ENCODE data around the gene VAV2.
A peak's percentile ranks its signal among the peaks of the same experiment; 100 is the strongest.

Gene VAV2

DNA sequence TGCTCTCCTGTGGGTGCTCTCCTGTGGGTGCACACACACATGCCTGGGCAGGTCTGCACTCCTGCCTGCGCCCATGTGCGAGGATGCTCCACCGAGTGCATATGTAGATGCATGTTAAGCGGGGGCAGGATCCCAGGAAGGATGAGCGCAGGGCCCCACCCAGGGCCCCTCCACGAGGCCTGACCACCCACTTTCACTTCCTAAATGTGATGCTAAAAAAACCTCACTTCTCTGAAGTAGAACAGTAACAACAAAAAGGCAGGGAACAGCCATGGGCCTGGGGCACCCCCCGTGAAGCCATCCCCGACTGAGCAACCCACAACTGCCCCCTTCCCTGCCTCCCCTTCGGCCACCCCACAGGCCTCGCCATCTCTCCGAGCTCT lies 205.8 kb downstream of the VAV2 start:
- H3K27ac ChIP-seq: no peak overlapping the region
- TF ChIP-seq, protein P1, sequence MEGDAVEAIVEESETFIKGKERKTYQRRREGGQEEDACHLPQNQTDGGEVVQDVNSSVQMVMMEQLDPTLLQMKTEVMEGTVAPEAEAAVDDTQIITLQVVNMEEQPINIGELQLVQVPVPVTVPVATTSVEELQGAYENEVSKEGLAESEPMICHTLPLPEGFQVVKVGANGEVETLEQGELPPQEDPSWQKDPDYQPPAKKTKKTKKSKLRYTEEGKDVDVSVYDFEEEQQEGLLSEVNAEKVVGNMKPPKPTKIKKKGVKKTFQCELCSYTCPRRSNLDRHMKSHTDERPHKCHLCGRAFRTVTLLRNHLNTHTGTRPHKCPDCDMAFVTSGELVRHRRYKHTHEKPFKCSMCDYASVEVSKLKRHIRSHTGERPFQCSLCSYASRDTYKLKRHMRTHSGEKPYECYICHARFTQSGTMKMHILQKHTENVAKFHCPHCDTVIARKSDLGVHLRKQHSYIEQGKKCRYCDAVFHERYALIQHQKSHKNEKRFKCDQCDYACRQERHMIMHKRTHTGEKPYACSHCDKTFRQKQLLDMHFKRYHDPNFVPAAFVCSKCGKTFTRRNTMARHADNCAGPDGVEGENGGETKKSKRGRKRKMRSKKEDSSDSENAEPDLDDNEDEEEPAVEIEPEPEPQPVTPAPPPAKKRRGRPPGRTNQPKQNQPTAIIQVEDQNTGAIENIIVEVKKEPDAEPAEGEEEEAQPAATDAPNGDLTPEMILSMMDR (conservative IDR thresholded peaks at IDR 0.05): no peak
- no peak for TF ChIP-seq ZFX (IDR thresholded peaks at IDR 0.05)

DNA sequence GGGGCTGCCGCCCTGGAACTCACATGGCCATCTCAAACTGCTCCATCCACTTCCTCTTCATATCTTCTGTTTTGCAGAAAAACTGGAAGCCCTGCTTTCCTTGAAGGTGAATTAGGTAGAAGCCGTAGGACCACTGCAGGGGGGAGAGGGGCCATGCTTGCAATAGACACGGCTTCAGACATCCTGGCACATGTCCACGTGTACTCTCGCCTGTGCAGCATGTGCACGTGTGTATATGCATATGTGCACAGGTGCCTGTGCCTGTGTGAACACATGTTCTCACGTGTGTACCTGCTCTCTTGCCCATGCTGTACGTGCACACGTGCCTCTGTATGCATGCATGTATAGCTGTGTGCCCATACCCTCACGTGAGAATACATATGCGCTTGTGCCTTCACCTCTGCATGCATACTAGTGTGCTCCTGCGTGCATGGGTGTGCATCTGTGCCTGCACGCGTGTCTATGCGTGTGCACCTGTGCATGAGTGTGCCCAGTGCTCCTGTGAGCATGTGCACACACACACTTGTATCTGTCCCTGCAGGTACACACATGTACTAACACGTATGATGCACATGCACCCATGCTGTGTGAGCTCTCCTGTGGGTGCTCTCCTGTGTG lies 206.3 kb downstream of the VAV2 start:
- no peak for TF ChIP-seq ZFX (IDR thresholded peaks at IDR 0.05)
- TF ChIP-seq, protein P1 (conservative IDR thresholded peaks at IDR 0.05): no peak
- no peak overlapping the region for H3K27ac ChIP-seq

DNA sequence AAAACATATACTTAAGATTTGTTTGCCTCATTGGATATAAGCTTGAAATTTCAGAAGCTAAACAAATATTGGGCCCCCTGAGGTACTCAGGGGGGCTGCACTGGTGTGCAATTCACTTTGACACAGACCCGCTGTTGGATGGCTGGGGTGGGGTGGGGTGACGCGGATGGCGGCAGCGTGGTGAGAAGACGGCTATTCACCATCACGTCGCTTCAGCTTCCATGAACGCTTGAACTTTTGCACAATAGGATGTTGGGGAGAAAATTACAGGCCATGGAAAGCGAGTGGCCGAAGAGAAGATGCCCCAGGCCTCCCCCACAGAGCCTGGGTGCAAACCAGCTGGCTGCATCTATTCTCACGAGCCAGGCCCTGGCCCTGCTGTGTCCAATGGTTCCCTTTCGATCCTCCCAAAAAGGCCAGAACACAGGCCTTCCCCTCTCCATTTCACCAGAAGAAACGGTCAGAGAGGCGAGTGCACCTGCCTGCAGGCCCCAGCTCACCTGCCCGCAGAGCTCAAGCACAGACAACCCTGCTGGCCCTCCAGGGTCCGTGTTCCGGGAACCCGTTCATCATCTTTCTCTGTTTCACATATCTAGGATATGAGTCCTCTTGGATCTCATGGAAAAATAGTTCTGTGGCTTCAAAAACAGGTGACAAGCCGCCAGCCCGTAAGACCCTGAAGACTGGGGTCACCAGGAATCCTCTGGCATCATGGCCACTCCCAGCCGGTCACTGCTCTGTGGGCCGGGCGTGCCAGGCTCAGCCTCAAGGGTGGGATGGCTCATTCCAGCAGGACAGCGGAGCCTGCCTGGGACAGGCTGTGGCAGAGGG lies 207.2 kb downstream of the VAV2 start:
- no peak for TF ChIP-seq ZFX (IDR thresholded peaks at IDR 0.05)
- TF ChIP-seq, protein P1 (conservative IDR thresholded peaks at IDR 0.05): no peak

DNA sequence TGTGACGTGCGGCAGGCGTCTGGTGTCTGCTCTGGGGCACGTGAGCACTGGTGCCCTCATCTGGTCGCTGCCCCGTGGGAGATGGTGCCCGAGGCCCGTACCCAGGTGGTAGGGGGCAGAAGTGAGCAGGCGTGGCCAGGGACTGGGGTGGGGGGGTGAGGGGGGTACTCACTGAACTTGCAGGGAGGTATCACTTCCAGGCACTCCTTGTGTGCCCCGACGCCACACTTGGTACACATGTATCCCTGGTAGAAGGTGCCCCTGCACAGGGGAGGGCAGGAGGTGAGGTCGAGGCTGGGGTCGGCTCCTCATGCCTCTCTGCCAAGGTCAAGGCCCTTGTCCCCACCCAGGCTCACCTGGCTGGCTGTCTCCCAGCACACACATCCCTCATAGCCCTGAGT lies 208.8 kb downstream of the VAV2 start:
- peak overlapping the region; percentile 36 for H3K27ac ChIP-seq
- TF ChIP-seq, protein P1 (conservative IDR thresholded peaks at IDR 0.05): no peak

More for the DNA sequence above, 207.2 kb downstream of the VAV2 start:
- H3K27ac ChIP-seq: no peak overlapping the region

DNA sequence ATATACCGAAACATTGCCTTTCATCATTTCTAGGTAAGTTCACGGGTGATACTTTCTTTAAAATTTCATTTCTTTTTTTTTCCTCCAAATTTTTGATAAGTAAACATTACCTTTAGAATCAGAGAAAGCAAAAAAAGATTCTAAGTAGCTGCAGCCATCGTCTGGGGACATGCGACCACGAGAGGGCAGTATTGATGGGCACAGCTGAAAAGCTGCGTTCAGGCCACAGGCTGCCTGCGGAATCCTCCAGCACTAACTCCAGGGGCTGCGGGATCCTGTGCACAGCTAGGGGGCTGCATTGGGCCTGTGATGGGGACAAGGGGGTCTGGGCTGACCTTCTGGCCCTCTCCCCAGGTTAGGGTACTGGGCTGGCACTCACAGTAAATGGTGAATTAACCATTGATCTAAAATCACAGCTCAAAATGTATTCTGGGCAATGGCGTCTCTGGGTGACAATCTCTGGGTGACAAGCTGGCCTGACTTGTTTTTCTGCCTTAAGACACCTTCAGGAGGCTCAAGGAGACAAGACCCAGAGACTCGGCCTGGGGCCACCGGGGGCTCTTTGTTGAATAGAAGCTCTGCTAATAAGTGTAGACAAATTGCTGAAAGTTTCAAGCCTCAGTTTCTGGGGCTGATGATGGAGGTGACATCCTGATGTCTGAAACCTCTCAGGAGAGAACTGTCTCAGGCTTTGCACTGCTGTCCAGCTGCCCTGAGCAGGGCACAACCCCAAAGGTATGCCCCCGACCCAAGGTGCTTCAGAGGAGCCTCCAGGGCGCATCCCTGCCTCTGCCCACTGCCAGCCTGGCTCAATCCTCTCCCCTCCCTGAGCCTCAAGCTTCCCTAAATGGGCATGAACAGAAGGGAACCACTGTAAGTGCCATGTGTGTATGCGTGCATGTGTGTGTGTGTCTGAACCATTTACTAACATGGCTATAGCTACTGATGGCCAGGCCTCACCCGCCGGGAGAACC lies 209.7 kb downstream of the VAV2 start:
- peak overlapping the region; percentile 36 for H3K27ac ChIP-seq
- TF ChIP-seq, protein P1 (conservative IDR thresholded peaks at IDR 0.05): peak; percentile 95
- TF ChIP-seq ZFX (IDR thresholded peaks at IDR 0.05): no peak

DNA sequence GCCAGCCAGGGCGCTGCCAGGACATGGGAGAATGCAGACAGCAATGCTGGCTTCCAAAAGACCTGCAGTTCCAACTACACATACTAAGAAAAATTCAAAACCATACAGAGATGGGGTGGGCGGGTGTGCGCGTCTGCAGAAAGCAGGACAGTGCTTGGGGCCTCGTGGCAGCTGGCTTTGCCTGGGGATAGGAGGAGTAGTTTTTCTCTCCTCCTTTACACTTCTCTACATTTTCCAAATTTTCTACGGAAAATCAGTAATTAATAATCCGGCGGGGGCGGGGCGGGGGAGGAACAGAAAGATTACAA lies 210.3 kb downstream of the VAV2 start:
- no peak overlapping the region for H3K27ac ChIP-seq
- no peak for TF ChIP-seq ZFX (IDR thresholded peaks at IDR 0.05)
- TF ChIP-seq, protein P1 (conservative IDR thresholded peaks at IDR 0.05): no peak

Measured in C4-2B (cell line).